ENCODE measurements around the gene IL10RA. TPM values are rescaled to one million over a fixed set of nuclear protein-coding genes. Genes with fewer than 3 reads are reported as not detected.

IL10RA gene
- total and polyA plus RNA-seq, 3 donors from 2014 or later: 3.6 to 12.8 (median 7.6) TPM

GRCh38 chr11:117960406-117960805 is 25.8 kb upstream of the IL10RA start:
- intact Hi-C loops (cut with DNase I; ENCODE audit: low total_unique reads): no loop called here
- Histone ChIP-seq H3K9me3 (no peaks in the 10 kb centered on the region), H3K27ac (no peak overlapping the region), H3K4me1 (no peaks in the 10 kb centered on the region), H3K36me3 (ENCODE audit: low read depth, missing control alignments) (no peaks in the 10 kb centered on the region), H3K27me3 (no peaks in the 10 kb centered on the region), H3K4me3 (no peak overlapping the region)
- WGBS, 2 donors: 54 to 68% methylated on average over 1 of the region's 1 CpG
- DNase-seq: no peak
- no peak for TF ChIP-seq CTCF (IDR thresholded peaks at IDR 0.05)

GRCh38 chr11:117961896-117962295 is 24.3 kb upstream of the IL10RA start:
- Histone ChIP-seq H3K27me3 (no peaks in the 10 kb centered on the region), H3K36me3 (ENCODE audit: low read depth, missing control alignments) (no peaks in the 10 kb centered on the region), H3K4me3 (peak overlapping the region in 1 of 2 donors; percentile 12), H3K4me1 (no peaks in the 10 kb centered on the region), H3K27ac (no peak overlapping the region), H3K9me3 (no peaks in the 10 kb centered on the region)
- no peak for DNase-seq
- intact Hi-C loops (cut with DNase I; ENCODE audit: low total_unique reads): no loop called here
- TF ChIP-seq CTCF (IDR thresholded peaks at IDR 0.05): no peak
- TF ChIP-seq POLR2A (IDR thresholded peaks at IDR 0.05): no peak
- WGBS, 2 donors: 58 to 59% methylated on average over 10 of the region's 10 CpGs

GRCh38 chr11:117962826-117963225 is 23.4 kb upstream of the IL10RA start:
- Histone ChIP-seq H3K27ac (no peak overlapping the region), H3K36me3 (ENCODE audit: low read depth, missing control alignments) (no peaks in the 10 kb centered on the region), H3K27me3 (no peaks in the 10 kb centered on the region), H3K4me3 (no peak overlapping the region), H3K9me3 (no peaks in the 10 kb centered on the region), H3K4me1 (no peaks in the 10 kb centered on the region)
- intact Hi-C loops (cut with DNase I; ENCODE audit: low total_unique reads): no loop called here
- no peak for DNase-seq
- TF ChIP-seq POLR2A (IDR thresholded peaks at IDR 0.05) (no peak), CTCF (IDR thresholded peaks at IDR 0.05) (no peak)
- WGBS, 2 donors: 92 to 94% methylated on average over 3 of the region's 3 CpGs

- intact Hi-C loops (cut with DNase I; ENCODE audit: low total_unique reads): no loop called here
- TF ChIP-seq POLR2A (IDR thresholded peaks at IDR 0.05): no peak
- TF ChIP-seq CTCF (IDR thresholded peaks at IDR 0.05): no peak
- Histone ChIP-seq H3K27ac (no peak overlapping the region), H3K36me3 (ENCODE audit: low read depth, missing control alignments) (no peaks in the 10 kb centered on the region), H3K4me3 (no peak overlapping the region), H3K9me3 (no peaks in the 10 kb centered on the region), H3K27me3 (no peaks in the 10 kb centered on the region), H3K4me1 (no peaks in the 10 kb centered on the region)
- DNase-seq: no peak
- 78 to 81% methylated on average over 8 of the region's 8 CpGs for WGBS, 2 donors
These were observed 19.3 kb upstream of the IL10RA start for GRCh38 chr11:117966908-117967307.

DNA sequence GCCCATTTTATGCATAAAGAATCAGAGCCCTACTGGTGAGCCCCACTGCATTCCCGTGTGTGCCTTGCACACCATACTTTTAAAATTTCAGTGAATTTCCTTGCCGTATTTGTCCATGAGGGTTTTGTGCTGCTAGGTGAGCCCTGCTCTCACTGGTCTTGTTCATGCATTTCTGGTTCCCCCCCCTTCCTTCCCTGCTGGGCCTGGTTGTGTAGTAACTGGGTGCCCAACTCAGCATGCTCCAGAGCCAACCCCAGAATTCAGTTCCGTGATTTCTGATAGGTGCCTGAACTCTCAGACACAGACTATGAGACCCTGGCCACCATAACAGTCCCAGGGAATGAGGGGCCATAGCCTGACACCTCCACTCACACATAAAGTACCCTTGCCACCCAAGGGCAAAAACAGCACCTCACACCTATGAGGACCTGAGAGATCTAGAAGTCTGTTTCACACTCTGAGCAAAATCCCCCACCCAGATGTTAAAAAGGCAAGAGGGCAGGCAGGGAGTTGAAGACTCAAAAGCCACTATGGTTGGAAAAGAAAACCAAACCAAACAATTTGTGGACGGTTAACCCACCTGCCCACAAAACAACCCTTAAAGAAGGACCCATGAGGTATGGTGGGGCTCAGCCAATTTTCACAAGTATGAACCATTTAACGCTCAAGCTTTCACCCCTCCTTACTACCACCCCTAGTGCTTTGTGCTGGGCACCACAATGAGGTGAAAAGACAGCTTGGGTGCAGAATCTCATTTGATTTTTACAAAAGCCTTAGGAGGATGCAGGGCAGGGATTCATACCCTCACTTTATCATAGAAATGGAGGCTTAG is 16.8 kb upstream of the IL10RA start:
- Histone ChIP-seq H3K36me3 (ENCODE audit: low read depth, missing control alignments) (no peaks in the 10 kb centered on the region), H3K9me3 (no peaks in the 10 kb centered on the region), H3K4me3 (no peak overlapping the region), H3K27me3 (no peaks in the 10 kb centered on the region), H3K4me1 (no peaks in the 10 kb centered on the region), H3K27ac (no peak overlapping the region)
- intact Hi-C loops (cut with DNase I; ENCODE audit: low total_unique reads): no loop called here
- DNase-seq: no peak
- WGBS, 2 donors: 94 to 95% methylated on average over 4 to 5 of the region's 5 CpGs
- TF ChIP-seq POLR2A (IDR thresholded peaks at IDR 0.05) (no peak), CTCF (IDR thresholded peaks at IDR 0.05) (no peak)
